Smooth muscle cell (in vitro differentiated cells): Measurements from ENCODE around the gene CFD. TPM values are rescaled to one million over a fixed set of nuclear protein-coding genes. Genes with fewer than 3 reads are reported as not detected.

Source experiments
- DNase-seq: peaks from one replicate; lab custom pipeline; 2025; ENCODE audit not compliant: unreplicated experiment; lab: John Stamatoyannopoulos, UW
- H2AFZ ChIP-seq: fragments of 200-600 bp; sonication (generic); 2 replicates; pipeline ENCODE4 v1.6.0; 2016; ENCODE audit warnings: antibody characterized with exemption, low read depth, mild to moderate bottlenecking
- H3F3A ChIP-seq: fragments of 200-600 bp; sonication (generic); 2 replicates; pipeline ENCODE4 v1.6.0; 2017; ENCODE audit warnings: antibody characterized with exemption, low read depth
- H3K27ac ChIP-seq: fragments of 200-600 bp; sonication (generic); 2 replicates; pipeline ENCODE4 v1.5.1; 2016; ENCODE audit warnings: low read depth, mild to moderate bottlenecking
- H3K27me3 ChIP-seq: fragments of 200-600 bp; sonication (generic); 2 replicates; pipeline ENCODE4 v1.6.1; 2016; ENCODE audit warnings: low read depth, mild to moderate bottlenecking
- H3K36me3 ChIP-seq: fragments of 200-600 bp; sonication (generic); 2 replicates; pipeline ENCODE4 v1.5.1; 2016; ENCODE audit warnings: low read depth
- H3K4me1 ChIP-seq: fragments of 200-600 bp; sonication (generic); 2 replicates; pipeline ENCODE4 v1.5.1; 2016; ENCODE audit warnings: low read depth
- H3K4me2 ChIP-seq: fragments of 200-600 bp; sonication (generic); 2 replicates; pipeline ENCODE4 v1.6.0; 2016; ENCODE audit warnings: mild to moderate bottlenecking
- H3K4me3 ChIP-seq: fragments of 200-600 bp; sonication (generic); 2 replicates; pipeline ENCODE4 v1.5.1; 2016; ENCODE audit warnings: mild to moderate bottlenecking
- H3K79me2 ChIP-seq: fragments of 200-600 bp; sonication (generic); 2 replicates; pipeline ENCODE4 v1.6.0; 2016; ENCODE audit warnings: low read depth, mild to moderate bottlenecking
- H3K9ac ChIP-seq: fragments of 200-600 bp; sonication (generic); 2 replicates; pipeline ENCODE4 v1.6.0; 2016; ENCODE audit warnings: low read depth
- H3K9me3 ChIP-seq: fragments of 200-600 bp; sonication (generic); replicated peaks from 2 replicates; pipeline ENCODE4 v1.5.1; 2016; ENCODE audit warnings: low read depth
- H4K20me1 ChIP-seq: fragments of 200-600 bp; sonication (generic); 2 replicates; pipeline ENCODE4 v1.6.0; 2016; ENCODE audit warnings: low read depth
- WGBS: methylation state at CpG from one replicate; pipeline ENCODE4 v1.1.7; 2016; ENCODE audit warnings: low lambda C conversion rate; 5-methylcytosine and 5-hydroxymethylcytosine counted together
- polyA plus RNA-seq: library from polyadenylated mRNA; unstranded; fragments of >200 nt; fragmentation: Nextera tagmentation; extraction: Ambion mirVana; gene quantifications from 2 replicates; pipeline ENCODE4 v1.2.1, GENCODE V29; 2016
- total RNA-seq: library from RNA; depleted of rRNA; stranded (reverse); fragments of >200 nt; gene quantifications from 2 replicates; pipeline ENCODE4 v1.2.3, GENCODE V29; 2014
- TF ChIP-seq, protein P1 (sequence below): fragments of 200-600 bp; sonication (generic); IDR thresholded peaks from 2 replicates; pipeline ENCODE4 v1.5.1; 2017; ENCODE audit warnings: borderline replicate concordance, mild to moderate bottlenecking, antibody characterized with exemption; ENCODE audit not compliant: insufficient read depth, poor library complexity, severe bottlenecking

Gene CFD
- total and polyA plus RNA-seq, 2 experiments from 2014 or later, result 0.34 TPM; not detected in 1

DNA sequence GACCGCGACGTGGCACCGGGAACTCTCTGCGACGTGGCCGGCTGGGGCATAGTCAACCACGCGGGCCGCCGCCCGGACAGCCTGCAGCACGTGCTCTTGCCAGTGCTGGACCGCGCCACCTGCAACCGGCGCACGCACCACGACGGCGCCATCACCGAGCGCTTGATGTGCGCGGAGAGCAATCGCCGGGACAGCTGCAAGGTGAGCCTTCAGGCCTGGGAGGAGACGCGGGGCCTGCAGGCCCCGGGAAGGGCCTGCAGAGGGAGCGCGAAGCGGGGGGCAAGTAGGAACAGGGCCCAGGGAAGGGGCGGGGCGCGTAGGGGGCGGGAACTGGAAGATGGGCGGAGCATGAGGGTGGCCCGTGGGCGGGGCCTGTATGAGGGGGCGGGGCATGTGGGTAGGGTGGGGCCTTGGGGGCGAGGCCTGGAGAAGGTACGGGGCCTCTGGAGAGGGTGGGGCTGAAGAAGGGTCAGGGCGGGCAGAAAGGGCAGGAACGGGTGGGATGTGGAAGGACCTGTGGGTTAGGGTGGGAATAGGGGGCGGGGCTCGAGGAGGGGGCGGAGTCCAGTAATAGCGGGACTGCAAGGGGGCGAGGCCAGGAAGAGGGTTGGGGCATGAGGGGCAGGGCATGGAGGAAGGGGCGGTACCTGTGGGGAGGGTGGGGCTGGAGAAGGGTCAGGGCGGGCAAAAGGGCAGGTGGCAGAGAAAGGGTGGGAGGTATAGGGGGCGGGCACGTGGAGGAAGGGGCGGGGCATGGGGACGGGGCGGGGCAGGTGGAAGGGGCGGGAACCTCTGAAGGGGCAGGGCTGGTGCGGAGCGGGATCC lies 2.5 kb downstream of the CFD start:
- no peaks in the 10 kb centered on the region for H3K79me2 ChIP-seq
- no peak overlapping the region for H3K4me3 ChIP-seq
- no peak overlapping the region for H2AFZ ChIP-seq
- DNase-seq, result no peak
- H3K4me1 ChIP-seq, result no peaks in the 10 kb centered on the region
- H3K9ac ChIP-seq, result no peak overlapping the region
- no peaks in the 10 kb centered on the region for H3K36me3 ChIP-seq
- no peak overlapping the region for H3K27ac ChIP-seq
- H3K9me3 ChIP-seq, result no peaks in the 10 kb centered on the region
- 7% methylated on average over 34 of the region's 60 CpGs for WGBS
- peaks cover 33% of the 10 kb centered on the region for H3K27me3 ChIP-seq
- TF ChIP-seq, protein P1, sequence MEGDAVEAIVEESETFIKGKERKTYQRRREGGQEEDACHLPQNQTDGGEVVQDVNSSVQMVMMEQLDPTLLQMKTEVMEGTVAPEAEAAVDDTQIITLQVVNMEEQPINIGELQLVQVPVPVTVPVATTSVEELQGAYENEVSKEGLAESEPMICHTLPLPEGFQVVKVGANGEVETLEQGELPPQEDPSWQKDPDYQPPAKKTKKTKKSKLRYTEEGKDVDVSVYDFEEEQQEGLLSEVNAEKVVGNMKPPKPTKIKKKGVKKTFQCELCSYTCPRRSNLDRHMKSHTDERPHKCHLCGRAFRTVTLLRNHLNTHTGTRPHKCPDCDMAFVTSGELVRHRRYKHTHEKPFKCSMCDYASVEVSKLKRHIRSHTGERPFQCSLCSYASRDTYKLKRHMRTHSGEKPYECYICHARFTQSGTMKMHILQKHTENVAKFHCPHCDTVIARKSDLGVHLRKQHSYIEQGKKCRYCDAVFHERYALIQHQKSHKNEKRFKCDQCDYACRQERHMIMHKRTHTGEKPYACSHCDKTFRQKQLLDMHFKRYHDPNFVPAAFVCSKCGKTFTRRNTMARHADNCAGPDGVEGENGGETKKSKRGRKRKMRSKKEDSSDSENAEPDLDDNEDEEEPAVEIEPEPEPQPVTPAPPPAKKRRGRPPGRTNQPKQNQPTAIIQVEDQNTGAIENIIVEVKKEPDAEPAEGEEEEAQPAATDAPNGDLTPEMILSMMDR, result no peak
- no peaks in the 10 kb centered on the region for H4K20me1 ChIP-seq
- no peaks in the 10 kb centered on the region for H3F3A ChIP-seq
- H3K4me2 ChIP-seq, result no peak overlapping the region

DNA sequence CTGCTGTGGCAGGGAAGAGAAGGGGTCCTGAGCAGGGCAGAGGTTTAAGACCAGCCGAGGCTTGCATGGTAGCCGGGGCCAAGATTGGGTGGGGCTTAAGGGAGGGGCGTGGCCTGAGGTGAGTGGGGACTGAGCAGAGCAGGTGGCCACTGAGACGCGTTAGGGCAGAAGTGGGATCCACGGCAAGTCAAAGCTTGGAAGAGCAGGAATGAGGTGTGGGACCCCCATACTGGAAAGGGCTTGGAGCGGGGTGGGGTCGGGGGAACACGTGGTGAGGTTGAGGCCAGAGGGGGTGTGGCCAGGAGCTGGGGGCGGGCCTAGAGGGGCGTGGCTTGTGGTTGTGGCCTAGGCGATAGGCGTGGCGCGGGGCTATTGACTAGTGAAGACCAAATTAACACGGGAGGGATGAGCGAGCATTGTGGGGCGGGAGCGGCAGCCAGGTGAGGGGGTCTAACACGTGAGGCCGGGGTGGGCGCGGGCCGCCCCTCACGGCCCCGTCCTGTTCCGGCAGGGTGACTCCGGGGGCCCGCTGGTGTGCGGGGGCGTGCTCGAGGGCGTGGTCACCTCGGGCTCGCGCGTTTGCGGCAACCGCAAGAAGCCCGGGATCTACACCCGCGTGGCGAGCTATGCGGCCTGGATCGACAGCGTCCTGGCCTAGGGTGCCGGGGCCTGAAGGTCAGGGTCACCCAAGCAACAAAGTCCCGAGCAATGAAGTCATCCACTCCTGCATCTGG lies 3.3 kb downstream of the CFD start:
- H3K27ac ChIP-seq, result no peak overlapping the region
- H3K36me3 ChIP-seq, result no peaks in the 10 kb centered on the region
- no peak overlapping the region for H3K4me3 ChIP-seq
- H3K4me1 ChIP-seq, result no peaks in the 10 kb centered on the region
- H3F3A ChIP-seq, result no peaks in the 10 kb centered on the region
- H4K20me1 ChIP-seq, result no peaks in the 10 kb centered on the region
- H2AFZ ChIP-seq, result no peak overlapping the region
- H3K4me2 ChIP-seq, result no peak overlapping the region
- peaks cover 33% of the 10 kb centered on the region for H3K27me3 ChIP-seq
- TF ChIP-seq, protein P1, result no peak
- H3K79me2 ChIP-seq, result no peaks in the 10 kb centered on the region
- no peak for DNase-seq
- no peak overlapping the region for H3K9ac ChIP-seq
- no peaks in the 10 kb centered on the region for H3K9me3 ChIP-seq
- WGBS, result 15% methylated on average over 19 of the region's 48 CpGs

- no peak overlapping the region for H3K27ac ChIP-seq
- H2AFZ ChIP-seq, result no peak overlapping the region
- H3K4me3 ChIP-seq, result no peak overlapping the region
- no peaks in the 10 kb centered on the region for H3K79me2 ChIP-seq
- TF ChIP-seq, protein P1, result no peak
- no peaks in the 10 kb centered on the region for H3K4me1 ChIP-seq
- no peaks in the 10 kb centered on the region for H3K36me3 ChIP-seq
- WGBS, result 81% methylated on average over 7 of the region's 7 CpGs
- H4K20me1 ChIP-seq, result no peaks in the 10 kb centered on the region
- H3F3A ChIP-seq, result no peaks in the 10 kb centered on the region
- H3K27me3 ChIP-seq, result peaks cover 33% of the 10 kb centered on the region
- no peaks in the 10 kb centered on the region for H3K9me3 ChIP-seq
- DNase-seq, result no peak
- H3K4me2 ChIP-seq, result no peak overlapping the region
- no peak overlapping the region for H3K9ac ChIP-seq
Observed at GRCh38 chr19:863315-863620, 3.8 kb downstream of the CFD start.
